CD4-positive, alpha-beta T cell treated with Interleukin-10 for 1 hour (primary cell): ENCODE results near the gene PCNT.
"Not testable (repeated sequence)": the region's sequence is repeated elsewhere in the genome, so short reads cannot be mapped to it uniquely, and the experiment has no call there.

Source experiments
- DNase-seq: peaks from one replicate; pipeline ENCODE4 v3.0.0-alpha.2; 2020

The PCNT gene

DNA sequence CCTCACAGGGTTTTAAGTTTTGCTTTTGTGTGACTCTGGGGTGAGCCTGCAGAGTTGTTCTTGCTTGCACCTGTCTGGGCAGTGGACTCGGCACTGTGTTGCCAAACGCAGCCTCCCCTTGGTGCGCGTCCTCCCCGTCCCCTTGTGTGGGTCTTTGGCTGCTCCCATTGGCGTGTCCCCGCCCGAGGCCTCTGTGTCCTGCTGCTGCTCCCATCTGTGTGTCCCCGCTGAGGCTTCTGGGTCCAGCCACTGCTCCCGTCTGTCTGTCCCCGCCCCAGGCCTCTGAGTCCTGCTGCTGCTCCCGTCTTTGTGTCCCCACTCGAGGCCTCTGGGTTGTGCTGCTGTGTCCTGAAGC is 62.8 kb downstream of the PCNT start:
- no peak for DNase-seq

DNA sequence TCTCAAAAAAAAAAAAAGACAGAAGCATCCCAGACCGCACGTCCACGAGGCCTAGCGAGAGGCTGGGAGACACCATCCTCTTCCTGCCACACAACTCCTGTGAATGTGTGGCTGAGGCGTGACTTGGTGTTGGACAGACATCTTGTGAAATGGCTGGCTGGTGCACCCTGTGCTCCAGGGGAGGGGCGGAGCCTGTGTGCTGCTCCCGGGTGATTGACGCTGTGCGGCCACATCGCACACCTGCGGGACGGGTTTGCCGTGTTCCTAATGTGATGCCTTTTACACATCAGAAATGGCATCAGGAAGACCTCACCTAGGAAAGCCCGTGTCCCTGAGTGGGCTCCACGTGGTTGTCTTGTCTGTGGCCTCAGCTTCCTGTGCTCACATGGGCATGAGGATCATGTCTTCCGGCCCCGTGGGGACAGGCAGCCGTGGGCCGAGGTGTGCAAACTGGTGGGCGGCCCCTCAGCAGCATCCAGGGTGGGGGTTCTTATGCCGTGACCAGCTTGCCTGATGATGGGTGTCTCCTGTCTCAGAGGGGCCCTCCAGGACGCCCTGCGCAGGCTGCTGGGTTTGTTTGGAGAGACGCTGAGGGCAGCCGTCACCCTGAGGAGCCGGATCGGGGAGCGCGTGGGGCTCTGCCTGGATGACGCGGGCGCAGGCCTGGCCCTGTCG is 64.4 kb downstream of the PCNT start:
- DNase-seq: no peak

DNA sequence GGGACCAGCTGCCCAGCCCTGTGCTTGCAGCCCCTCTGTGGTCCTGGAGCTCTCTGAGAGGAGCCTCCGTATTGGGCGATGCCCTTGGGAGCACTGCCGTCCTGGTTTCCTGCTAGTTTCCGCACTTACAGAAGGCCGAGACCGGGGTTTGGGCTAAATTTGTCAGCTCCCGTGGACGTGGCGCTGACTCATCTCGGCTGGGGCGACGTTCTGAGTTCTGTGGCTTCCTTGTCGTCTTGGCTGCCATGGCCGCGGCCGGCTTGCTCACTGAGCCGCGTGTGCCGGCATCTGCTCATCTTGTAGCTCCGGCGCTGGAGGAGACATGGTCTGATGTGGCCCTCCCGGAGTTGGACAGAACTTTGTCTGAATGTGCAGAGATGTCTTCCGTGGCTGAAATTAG is 64.9 kb downstream of the PCNT start:
- no peak for DNase-seq

DNA sequence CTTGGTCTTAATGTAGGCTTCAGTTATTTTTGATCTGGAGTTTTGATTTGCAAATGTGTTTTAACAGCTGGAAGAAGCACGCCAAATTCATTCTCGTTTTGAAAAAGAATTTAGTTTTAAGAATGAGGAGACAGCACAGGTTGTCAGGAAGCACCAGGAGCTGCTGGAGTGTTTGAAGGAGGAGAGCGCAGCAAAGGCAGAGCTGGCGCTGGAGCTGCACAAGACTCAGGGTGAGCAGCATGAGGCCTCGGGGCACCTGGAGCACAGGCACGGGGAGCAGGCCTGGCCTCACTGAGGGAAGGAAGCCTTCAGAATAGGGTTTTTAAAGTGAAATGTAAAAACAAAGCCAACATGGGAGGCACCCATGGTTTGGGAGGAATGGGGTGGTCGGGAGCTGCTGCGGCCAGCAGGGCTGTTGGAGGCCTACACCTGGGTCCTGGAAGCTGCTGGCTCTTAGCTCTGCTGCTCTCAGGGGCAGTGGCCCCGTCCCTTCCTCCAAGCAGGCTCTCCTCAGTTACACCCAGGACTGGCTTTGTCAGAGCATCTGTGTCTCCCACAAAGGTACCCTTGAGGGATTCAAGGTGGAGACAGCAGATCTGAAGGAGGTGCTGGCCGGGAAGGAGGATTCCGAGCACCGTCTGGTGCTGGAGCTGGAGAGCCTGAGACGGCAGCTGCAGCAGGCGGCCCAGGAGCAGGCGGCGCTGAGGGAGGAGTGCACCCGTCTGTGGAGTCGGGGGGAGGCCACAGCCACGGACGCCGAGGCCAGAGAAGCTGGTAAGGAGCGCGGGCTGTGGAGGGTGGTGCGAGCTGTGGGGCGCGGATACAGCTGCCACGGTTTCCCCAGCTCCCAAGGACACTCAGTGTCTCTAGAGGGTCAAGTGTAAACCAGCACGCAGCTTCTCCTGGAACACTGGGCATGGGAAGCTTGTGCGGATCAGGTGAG is 66.9 kb downstream of the PCNT start:
- DNase-seq: no peak

DNA sequence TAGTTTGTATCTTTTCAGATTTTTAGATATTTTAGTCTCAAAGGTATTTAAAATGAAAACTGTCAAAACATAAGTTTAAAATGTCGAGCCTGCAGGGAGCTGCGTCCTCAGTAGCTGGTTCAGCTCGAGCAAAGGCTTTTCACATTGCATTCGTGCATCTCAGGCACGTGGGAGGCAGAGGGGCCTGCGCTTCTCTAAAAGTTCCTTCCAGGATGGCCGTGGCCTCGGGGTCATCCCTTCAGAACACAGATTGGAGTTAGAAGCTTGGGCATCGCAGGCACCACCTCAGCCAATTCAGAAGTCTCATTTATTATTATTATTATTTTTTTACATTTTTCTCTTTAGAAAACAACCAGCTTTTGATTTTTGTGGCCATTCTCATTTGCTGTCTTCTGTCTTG is 67.8 kb downstream of the PCNT start:
- DNase-seq: no peak

DNA sequence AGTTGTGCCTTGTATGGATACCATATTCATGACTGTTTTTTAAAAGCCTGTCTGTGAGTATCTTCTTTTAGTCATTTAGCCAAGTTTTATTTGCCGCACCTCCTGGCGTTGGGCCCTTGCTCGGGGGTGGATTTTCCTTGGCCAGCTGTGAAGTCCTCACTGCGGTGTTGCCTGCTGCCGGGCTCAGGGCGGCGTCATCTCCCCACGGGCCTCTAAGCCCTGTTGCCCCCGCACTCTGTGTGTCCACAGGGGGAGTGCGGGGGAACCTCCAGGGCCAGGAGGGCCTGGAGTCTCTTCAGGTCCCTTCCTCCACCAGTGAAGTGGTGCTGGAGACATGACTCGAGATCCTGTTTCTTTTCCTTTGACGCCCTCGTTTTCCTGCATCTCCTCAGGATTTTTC is 69.0 kb downstream of the PCNT start:
- no peak for DNase-seq

DNA sequence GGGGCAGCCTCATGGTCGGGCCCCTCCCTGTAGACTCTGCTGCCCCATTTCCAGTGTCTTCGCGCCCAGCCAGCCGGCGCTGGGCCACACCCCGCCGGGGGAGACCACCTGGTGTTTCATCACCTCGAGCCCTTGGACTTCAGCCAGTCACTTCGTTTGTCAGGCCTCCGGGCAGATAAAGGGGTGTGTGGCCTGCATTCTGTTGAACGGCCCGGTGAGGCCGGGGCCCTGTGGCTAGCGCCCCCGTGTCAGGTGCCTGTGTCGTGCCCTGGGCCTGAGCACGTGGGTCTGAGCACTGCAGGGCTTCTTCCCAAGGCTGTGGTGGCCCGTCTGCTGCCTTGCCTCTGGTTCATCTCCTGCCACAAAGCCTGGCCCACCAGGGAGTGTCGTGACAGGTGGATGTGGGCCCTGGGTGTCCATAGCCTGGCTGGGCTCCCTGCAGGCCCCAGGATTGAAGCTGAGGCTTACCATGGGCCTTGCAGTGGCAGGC is 69.5 kb downstream of the PCNT start:
- DNase-seq: no peak

DNA sequence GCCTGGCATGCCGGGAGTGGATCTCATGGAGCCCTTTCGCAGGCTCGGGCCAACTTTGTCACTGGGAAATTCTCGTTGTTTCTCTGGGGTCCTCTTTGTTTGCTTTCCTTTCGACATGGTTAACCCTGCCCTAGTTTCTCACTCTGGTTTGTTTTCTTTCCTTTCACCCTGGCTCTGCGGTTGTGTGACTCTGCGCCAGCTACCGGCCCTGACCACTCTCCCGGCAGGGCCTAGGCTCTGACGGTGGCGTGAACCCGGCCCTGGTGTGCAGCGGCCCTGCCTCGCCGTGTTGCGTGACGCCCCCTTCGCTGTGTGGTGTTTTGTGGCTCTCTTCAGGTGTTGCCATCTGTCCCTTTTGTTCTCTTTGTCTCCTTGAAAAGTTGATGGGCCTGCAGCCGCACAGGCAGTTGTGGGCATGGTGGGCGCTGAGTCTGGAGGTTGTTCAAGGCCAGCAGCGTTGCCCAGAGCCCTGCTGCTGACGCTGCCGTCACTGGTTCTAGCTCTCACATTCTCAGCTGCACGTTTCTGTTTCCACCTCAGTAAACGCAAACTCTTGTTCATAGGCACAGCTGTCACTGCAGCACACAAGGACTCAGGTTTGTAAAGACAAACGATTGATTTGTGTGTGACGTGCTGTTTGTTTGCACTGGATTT is 70.1 kb downstream of the PCNT start:
- no peak for DNase-seq

DNA sequence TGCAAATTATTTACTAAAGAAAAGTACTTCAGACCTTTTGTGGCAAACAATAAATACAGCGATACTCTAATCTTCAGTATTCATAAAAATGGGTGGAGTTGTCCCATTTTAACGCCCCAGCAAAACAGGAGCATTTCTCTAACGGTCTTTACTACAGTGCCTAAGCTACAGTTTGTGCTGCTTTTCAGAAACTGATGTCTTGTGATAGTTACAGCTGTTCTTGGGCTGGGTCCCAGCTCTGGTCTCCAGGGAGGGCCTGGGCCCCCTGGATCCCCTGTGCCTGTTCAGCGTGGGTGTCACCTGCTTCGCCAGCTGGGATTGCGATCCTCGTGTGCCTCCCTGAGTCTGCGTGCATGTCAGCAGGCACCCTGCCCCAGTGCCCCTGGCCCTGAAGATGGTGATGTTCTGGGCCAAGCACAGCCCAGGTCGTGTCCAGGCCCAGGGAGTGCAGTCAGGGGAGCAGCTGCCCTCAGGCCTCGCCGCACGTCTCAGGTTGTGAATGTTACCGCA is 70.7 kb downstream of the PCNT start:
- DNase-seq: no peak

DNA sequence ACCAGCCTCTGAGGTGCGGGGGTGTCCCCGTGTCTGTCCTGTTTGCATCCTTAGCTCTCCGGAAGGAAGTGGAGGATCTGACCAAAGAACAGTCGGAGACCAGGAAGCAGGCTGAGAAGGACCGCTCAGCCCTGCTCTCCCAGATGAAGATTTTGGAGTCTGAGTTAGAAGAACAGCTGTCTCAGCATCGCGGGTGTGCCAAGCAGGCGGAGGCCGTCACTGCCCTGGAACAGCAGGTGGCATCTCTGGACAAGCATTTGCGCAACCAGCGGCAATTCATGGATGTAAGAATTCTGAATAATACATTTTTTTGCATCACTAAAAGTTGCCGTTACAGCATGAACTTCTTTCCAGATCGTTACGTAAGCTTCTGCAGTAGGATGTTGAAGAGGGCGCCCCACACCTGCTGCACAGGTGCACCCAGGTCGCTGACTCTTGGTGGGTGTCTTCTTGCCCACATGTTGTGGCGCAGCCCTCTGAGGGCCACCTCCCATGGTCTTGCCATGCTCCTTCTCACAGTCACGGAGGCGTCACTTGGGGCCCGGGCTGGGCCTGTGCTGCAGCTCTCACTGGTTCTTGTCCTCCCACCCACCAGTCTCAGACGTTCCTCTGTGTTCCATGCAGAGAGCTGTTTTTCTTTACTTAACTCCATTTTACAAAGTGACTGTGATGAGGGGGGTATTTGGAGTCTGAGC is 73.4 kb downstream of the PCNT start:
- no peak for DNase-seq

DNA sequence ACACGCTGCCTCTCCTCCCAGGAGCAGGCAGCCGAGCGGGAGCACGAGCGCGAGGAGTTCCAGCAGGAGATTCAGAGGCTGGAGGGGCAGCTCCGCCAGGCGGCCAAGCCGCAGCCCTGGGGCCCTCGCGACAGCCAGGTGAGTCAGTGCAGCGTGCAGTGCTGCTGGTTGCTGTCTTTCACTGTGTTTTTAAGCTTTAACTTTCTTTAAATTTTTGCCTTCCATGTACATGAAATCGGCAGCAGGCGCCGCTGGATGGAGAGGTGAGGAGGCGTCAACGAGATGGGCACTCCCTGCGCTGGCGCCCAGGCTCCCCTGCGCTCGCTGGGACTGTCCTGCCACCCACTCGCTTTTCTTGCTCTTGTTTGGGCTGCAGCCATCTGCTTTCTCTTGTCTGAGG is 74.0 kb downstream of the PCNT start:
- no peak for DNase-seq

DNA sequence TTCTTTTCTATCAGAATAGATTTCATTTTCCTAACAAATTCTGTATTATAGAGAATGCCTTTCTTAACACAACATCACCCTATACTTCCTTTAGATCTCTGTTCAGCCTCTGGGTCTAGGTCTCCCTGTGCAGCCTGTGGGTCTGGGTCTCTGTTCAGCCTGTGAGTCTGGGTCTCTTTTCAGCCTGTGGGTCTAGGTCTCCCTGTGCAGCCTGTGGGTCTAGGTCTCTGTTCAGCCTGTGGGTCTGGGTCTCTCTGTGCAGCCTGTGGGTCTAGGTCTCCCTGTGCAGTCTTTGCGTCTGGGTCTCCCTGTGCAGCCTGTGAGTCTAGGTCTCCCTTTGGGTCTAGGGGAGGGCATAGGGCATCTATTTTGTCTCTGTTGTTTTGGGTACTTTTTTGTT is 75.2 kb downstream of the PCNT start:
- no peak for DNase-seq

DNA sequence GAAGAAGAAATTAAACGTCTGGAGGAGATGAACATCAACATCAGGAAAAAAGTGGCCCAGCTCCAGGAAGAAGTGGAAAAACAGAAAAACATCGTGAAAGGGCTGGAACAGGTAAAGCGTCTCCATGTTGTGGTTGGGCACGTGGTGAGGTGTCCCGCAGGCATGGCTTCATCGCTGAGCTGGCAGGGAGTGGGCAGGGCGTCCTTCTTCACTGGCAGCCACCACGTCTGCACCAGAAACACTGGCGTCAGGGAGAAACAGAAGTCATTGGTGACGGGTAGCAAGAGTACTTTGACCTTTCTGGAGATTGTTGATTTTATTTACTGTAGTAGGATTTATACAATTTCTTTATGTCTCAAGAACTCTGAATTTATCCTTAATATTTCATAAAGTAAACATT is 75.7 kb downstream of the PCNT start:
- no peak for DNase-seq

DNA sequence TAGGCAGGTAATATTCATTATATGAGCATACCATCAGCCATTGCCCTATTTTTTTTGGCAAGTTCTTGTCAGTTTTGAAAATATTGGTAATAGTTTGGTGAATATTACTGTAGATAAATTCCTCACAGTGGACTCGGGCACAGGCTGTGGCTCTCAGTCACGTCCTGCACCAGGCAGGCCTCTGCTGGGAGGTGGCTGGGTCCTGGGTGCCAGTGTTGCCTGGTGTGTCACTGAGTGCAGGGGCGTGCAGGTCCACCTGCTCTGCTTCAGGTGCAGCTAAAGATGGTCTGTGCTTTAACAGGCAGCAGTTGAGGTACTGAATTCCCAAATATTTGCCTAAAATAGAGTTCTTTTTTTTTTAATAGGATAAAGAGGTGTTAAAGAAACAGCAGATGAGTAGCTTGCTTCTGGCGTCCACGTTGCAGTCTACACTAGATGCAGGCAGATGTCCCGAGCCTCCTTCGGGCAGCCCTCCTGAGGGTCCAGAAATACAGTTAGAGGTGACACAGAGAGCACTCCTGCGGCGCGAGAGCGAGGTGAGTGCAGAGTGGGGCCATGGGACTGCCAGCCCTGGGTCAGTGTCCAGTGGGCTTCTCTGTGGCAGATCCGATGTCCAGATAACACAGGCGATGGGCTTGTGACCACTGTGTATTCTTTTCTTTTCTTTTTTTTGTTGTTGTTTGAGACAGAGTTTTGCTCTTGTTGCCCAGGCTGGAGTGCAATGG is 77.4 kb downstream of the PCNT start:
- no peak for DNase-seq

DNA sequence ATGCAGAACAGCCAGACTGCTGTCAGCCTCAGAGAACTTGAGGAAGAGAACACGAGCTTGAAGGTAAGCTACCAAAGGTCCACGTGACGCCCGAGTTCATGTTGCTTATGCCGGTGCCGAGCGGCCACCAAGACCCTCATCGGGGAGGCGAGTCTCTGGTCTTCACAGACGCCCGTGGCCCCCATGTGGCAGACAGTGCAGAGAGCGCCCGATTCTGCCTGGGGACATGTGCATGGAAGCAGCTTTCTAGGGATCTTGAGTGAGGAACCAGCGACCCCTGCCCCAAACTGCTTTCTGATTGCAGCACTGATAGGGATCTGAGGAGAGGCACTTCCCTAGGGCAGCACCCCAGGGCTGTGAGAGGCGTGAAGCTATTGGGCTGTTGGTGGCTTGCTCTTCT is 78.5 kb downstream of the PCNT start:
- DNase-seq: no peak

DNA sequence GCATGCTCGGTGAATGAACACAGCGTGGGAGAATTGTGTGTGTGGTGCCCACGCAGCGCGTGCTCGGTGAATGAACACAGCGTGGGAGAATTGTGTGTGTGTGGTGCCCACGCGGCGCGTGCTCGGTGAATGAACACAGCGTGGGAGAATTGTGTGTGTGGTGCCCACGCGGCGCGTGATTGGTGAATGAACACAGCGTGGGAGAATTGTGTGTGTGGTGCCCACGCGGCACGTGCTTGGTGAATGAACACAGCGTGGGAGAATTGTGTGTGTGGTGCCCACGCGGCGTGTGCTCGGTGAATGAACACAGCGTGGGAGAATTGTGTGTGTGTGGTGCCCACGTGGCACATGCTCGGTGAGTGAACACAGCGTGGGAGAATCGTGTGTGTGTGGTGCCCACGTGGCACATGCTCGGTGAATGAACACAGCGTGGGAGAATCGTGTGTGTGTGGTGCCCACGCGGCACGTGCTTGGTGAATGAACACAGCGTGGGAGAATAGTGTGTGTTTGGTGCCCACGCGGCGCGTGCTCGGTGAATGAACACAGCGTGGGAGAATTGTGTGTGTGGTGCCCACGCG is 79.4 kb downstream of the PCNT start:
- not testable (repeated sequence) for DNase-seq

DNA sequence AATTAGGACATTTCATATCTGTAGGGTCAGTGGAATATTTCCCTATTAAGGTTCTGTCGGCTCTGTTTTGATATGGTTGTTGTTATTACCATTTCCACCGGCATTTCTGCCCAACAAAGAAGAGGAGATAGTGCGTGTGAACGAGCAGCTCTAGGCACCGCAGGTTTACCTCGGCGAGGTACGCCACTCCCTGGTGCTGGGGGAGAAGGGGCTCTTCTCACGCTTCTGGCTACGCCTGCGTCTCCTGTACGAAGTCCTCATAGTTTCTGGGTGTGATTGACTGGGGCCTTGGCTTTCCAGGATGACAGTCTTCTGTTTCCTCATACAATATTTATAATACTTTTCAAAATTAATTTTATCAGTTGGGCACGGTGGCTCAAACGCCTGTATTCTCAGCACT is 80.3 kb downstream of the PCNT start:
- DNase-seq: no peak

DNA sequence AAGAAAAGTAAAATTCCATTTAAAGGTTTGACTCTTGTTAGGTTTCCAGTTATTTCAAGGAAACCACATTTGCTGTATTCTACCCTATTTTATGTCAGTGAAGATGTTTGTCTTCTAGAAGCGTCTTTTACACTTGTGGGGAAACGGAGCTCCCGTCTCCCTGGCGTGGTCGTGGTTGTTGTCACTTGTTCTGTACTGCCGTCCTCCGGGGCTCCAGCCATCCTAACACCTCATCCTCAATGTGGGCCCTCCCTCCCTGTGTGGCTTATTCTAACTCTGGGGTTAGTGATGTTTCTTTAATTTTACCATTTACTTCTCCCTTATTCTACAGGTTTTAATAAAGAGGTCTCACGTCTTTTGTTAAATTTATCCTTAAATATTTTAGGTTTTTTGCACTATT is 82.0 kb downstream of the PCNT start:
- DNase-seq: no peak

DNA sequence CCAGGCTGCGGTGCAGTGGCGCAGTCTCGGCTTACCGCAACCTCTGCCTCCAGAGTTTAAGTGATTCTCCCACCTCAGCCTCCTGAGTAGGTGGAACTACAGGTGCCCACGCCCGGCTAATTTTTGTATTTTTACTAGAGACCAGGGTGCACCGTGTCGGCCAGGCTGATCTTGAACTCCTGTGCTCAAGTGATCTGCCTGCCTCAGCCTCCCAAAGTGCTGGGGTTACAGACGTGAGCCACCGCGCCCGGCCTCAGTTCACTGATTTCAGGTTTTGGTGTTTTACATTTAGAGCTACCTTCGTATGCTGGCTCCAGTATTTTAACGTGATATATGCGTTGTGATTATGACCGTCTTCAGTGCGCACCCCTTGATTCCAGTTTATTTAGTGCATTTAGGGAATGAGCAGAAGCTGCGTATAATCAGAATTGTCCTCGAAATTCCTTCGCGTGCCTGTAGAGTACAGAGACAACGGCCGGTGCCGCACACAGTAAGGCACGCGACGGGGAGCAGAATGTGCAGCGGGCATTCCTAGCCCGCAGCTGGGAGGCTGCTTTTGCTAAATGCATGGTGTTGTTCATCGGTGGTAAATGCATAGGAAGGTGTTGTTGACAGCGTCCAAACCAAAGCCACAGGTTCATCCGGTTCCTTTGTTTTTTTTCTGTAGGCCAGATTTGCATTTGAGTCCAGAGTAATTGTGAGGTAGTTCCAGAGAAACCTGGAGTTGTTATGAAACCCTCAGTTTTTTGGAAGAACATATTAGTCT is 85.9 kb downstream of the PCNT start:
- peak; percentile 6 for DNase-seq

DNA sequence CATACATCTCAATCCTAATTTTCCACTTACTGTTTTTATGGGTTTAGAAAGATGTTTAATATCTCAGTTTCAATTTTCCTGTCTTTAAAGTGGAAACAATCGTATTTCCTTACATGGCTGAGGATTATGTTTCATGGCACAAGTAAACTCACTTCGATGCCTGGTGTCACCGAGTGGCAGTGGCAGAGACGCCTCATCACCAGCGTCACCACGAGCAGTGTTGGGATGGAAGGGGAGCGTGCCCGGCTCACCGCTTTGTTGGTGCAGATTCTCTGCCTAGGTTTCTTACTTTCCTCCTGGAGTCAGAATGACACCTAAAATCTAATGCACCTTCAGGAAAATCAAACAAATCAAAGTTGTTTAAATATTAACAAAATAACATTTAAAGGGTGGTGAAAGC is 86.6 kb downstream of the PCNT start:
- no peak for DNase-seq

DNA sequence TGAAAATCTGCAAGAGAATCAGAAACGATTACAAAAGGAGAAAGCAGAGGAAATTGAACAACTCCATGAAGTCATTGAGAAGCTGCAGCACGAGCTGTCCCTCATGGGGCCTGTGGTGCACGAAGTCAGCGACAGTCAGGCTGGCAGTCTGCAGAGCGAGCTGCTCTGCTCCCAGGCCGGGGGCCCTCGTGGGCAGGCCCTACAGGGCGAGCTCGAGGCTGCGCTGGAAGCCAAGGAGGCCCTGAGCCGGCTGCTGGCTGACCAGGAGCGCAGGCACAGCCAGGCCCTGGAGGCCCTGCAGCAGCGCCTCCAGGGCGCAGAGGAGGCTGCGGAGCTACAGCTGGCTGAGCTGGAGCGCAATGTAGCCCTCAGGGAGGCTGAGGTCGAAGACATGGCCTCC is 87.3 kb downstream of the PCNT start:
- DNase-seq: no peak
